A673 (cell line): ENCODE data around the gene CHFR.

ENCODE experiments used
- CTCF ChIP-seq: fragments of 300-800, 200-600 bp; sonication (generic); conservative IDR thresholded peaks from 2 replicates; pipeline ENCODE4 v1.5.1; 2017; ENCODE audit warnings: low read depth, mild to moderate bottlenecking, antibody characterized with exemption, low read length, moderate library complexity, mixed read lengths
- EZH2 ChIP-seq: fragments of 200-600 bp; sonication (generic); IDR thresholded peaks from 2 replicates; pipeline ENCODE4 v1.6.1; 2017; ENCODE audit warnings: borderline replicate concordance, low read depth, mild to moderate bottlenecking, mixed read lengths, antibody characterized with exemption, low read length; ENCODE audit not compliant: poor library complexity, severe bottlenecking

GRCh38 chr12:132872975-132873421 lies 14.4 kb downstream of the CHFR start:
- no peak for TF ChIP-seq EZH2
- no peak for TF ChIP-seq CTCF
